KMS-11 (cell line): ENCODE measurements around the gene CLDN7.
"Not testable (repeated sequence)": the region's sequence is repeated elsewhere in the genome, so short reads cannot be mapped to it uniquely, and the experiment has no call there.

Source experiments
- H2AFZ ChIP-seq: fragments of 200-600 bp; sonication (generic); 2 replicates; pipeline ENCODE4 v1.6.1; 2016; ENCODE audit warnings: antibody characterized with exemption, mixed run types, low read depth
- H3K27ac ChIP-seq: fragments of 200-600 bp; sonication (generic); 2 replicates; pipeline ENCODE4 v1.6.1; 2016; ENCODE audit warnings: mild to moderate bottlenecking, mixed run types
- H3K27me3 ChIP-seq: fragments of 200-600 bp; sonication (generic); 2 replicates; pipeline ENCODE4 v1.6.1; 2017; ENCODE audit warnings: mild to moderate bottlenecking, low read depth, mixed run types, moderate library complexity; ENCODE audit not compliant: insufficient read depth
- H3K36me3 ChIP-seq: fragments of 200-600 bp; sonication (generic); 2 replicates; pipeline ENCODE4 v1.6.1; 2017; ENCODE audit warnings: mild to moderate bottlenecking, mixed run types; ENCODE audit not compliant: insufficient read depth
- H3K4me1 ChIP-seq: fragments of 200-600 bp; sonication (generic); 2 replicates; pipeline ENCODE4 v1.6.1; 2016; ENCODE audit warnings: mild to moderate bottlenecking, low read depth, mixed run types; ENCODE audit not compliant: poor library complexity, severe bottlenecking
- H3K4me2 ChIP-seq: fragments of 200-600 bp; sonication (generic); 2 replicates; pipeline ENCODE4 v1.7.0; 2016; ENCODE audit warnings: mild to moderate bottlenecking, mixed run types
- H3K4me3 ChIP-seq: fragments of 200-600 bp; sonication (generic); IDR thresholded peaks from 2 replicates; pipeline ENCODE4 v1.6.1; 2017; ENCODE audit warnings: low read depth, low read length, mixed read lengths; ENCODE audit not compliant: insufficient read depth
- H3K79me2 ChIP-seq: fragments of 200-600 bp; sonication (generic); 2 replicates; pipeline ENCODE4 v1.6.1; 2016; ENCODE audit warnings: low read depth, mixed run types; ENCODE audit not compliant: insufficient read depth
- H3K9ac ChIP-seq: fragments of 200-600 bp; sonication (generic); 2 replicates; pipeline ENCODE4 v1.6.1; 2016; ENCODE audit warnings: mild to moderate bottlenecking, mixed run types
- H4K20me1 ChIP-seq: fragments of 200-600 bp; sonication (generic); 2 replicates; pipeline ENCODE4 v1.6.1; 2016; ENCODE audit warnings: mild to moderate bottlenecking, mixed run types; ENCODE audit not compliant: insufficient read depth
- TF ChIP-seq, protein P1 (sequence below): fragments of 200-600 bp; sonication (generic); conservative IDR thresholded peaks from 2 replicates; pipeline ENCODE4 v1.6.1; 2017; ENCODE audit warnings: low read depth, mild to moderate bottlenecking, antibody characterized with exemption, low read length, moderate library complexity, mixed read lengths

Gene CLDN7

DNA sequence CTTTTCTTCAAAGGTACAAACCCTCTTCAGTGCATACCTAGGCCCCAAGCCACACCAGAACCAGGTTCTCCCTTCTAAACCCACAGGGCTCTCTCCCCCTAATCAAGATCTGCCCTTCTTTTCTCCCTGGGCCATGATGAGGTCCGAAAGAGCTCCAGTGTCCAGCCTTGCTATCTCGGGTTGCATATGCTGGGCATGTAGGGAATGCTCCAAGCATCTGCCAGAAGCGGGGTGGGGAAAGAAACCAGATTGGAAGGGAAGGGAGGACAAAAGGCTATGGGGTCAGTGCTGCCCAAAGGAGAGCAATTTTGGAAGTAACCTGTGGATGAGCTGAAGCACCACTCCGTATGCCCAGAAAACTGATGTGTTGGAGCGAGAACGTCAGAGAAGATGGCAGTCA is 13.1 kb downstream of the CLDN7 start:
- Histone ChIP-seq H3K79me2 (no peaks in the 10 kb centered on the region), H3K4me1 (no peaks in the 10 kb centered on the region), H3K4me3 (no peak overlapping the region), H3K4me2 (no peak overlapping the region), H3K27ac (no peak overlapping the region), H2AFZ (no peak overlapping the region), H4K20me1 (no peaks in the 10 kb centered on the region), H3K9ac (no peak overlapping the region), H3K27me3 (no peaks in the 10 kb centered on the region), H3K36me3 (no peaks in the 10 kb centered on the region)
- TF ChIP-seq, protein P1, sequence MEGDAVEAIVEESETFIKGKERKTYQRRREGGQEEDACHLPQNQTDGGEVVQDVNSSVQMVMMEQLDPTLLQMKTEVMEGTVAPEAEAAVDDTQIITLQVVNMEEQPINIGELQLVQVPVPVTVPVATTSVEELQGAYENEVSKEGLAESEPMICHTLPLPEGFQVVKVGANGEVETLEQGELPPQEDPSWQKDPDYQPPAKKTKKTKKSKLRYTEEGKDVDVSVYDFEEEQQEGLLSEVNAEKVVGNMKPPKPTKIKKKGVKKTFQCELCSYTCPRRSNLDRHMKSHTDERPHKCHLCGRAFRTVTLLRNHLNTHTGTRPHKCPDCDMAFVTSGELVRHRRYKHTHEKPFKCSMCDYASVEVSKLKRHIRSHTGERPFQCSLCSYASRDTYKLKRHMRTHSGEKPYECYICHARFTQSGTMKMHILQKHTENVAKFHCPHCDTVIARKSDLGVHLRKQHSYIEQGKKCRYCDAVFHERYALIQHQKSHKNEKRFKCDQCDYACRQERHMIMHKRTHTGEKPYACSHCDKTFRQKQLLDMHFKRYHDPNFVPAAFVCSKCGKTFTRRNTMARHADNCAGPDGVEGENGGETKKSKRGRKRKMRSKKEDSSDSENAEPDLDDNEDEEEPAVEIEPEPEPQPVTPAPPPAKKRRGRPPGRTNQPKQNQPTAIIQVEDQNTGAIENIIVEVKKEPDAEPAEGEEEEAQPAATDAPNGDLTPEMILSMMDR: no peak

GRCh38 chr17:7248796-7249195 is 13.5 kb downstream of the CLDN7 start:
- Histone ChIP-seq H3K4me1 (no peaks in the 10 kb centered on the region), H3K9ac (no peak overlapping the region), H3K36me3 (no peaks in the 10 kb centered on the region), H3K27me3 (no peaks in the 10 kb centered on the region), H4K20me1 (no peaks in the 10 kb centered on the region), H3K4me3 (no peak overlapping the region), H2AFZ (no peak overlapping the region), H3K4me2 (no peak overlapping the region), H3K79me2 (no peaks in the 10 kb centered on the region), H3K27ac (no peak overlapping the region)
- TF ChIP-seq, protein P1: no peak

- no peak overlapping the region for H3K9ac ChIP-seq
- no peak overlapping the region for H3K4me3 ChIP-seq
These were observed 15.5 kb downstream of the CLDN7 start for GRCh38 chr17:7246779-7247178.

GRCh38 chr17:7243838-7244237 is 18.4 kb downstream of the CLDN7 start:
- not testable (repeated sequence) for H4K20me1 ChIP-seq, H2AFZ ChIP-seq, H3K27me3 ChIP-seq, H3K9ac ChIP-seq, H3K27ac ChIP-seq, H3K4me2 ChIP-seq, H3K79me2 ChIP-seq, H3K36me3 ChIP-seq, H3K4me1 ChIP-seq, H3K4me3 ChIP-seq

More at GRCh38 chr17:7246779-7247178, 15.5 kb downstream of the CLDN7 start:
- no peaks in the 10 kb centered on the region for H3K27me3 ChIP-seq
- H2AFZ ChIP-seq: no peak overlapping the region
- H3K27ac ChIP-seq: no peak overlapping the region
- TF ChIP-seq, protein P1: no peak
- H3K4me2 ChIP-seq: no peak overlapping the region
- H3K36me3 ChIP-seq: no peaks in the 10 kb centered on the region
- no peaks in the 10 kb centered on the region for H3K4me1 ChIP-seq
- no peaks in the 10 kb centered on the region for H4K20me1 ChIP-seq
- no peaks in the 10 kb centered on the region for H3K79me2 ChIP-seq

DNA sequence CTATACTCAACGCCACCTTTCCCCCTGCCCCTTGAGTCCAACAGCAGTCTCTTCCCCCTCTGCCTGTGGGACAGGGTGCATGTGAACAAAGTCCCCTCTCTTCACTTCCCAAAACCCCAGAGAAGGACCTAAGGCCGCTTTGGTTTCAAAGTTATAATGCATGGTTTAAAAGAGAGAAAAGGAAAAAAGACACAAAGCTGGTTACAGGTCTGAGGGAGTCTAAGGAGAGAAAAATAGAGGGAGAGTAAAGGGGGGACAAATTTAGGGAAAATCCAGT is 18.9 kb downstream of the CLDN7 start:
- Histone ChIP-seq H3K4me1 (no peaks in the 10 kb centered on the region), H3K9ac (no peak overlapping the region), H3K27me3 (no peaks in the 10 kb centered on the region), H3K4me2 (no peak overlapping the region), H3K27ac (no peak overlapping the region), H3K4me3 (no peak overlapping the region), H4K20me1 (no peaks in the 10 kb centered on the region), H3K79me2 (no peaks in the 10 kb centered on the region), H2AFZ (no peak overlapping the region), H3K36me3 (no peaks in the 10 kb centered on the region)
- TF ChIP-seq, protein P1: no peak
